Measurements from ENCODE around the gene FAM3A. TPM values are rescaled to one million over a fixed set of nuclear protein-coding genes. Genes with fewer than 3 reads are reported as not detected.

The FAM3A gene
- total and polyA plus RNA-seq, 9 of the 15 experiments (the other 6 are each of a cell fraction or from before 2014, with no cell fraction given), result 0.75 to 70.6 (median 27.0) TPM

GRCh38 chrX:154548028-154548316, 31.9 kb upstream of the FAM3A start:
- intact Hi-C loops (cut with micrococcal nuclease), result no loop called here
- Histone ChIP-seq H2AFZ (ENCODE audit: low read depth, low read length) (0 out of 2 replicates have a peak overlapping the region, but pooled peaks have one; percentile 90), H3K9ac (ENCODE audit: insufficient read depth in 1 of 2, low read depth in 2 of 2, low read length in 2 of 2) (peak overlapping the region; percentile 95), H3K79me2 (ENCODE audit: control insufficient read depth, insufficient read depth, low read length) (peaks cover 78% of the 10 kb centered on the region), H4K20me1 (replicated peaks; ENCODE audit: control insufficient read depth, insufficient read depth, low read length) (0 out of 2 replicates have a peak, but pooled peaks cover 17% of the 10 kb centered on the region), H3K36me3 (ENCODE audit: control insufficient read depth, insufficient read depth, low read length) (peaks cover 46% of the 10 kb centered on the region), H3K4me2 (ENCODE audit: insufficient read depth, low read length) (peak overlapping the region; percentile 100), H3K27me3 (ENCODE audit: control insufficient read depth in 2 of 2, insufficient read depth in 2 of 2, low read length in 2 of 2) (no peaks in the 10 kb centered on the region), H3K27ac (ENCODE audit: extremely low read depth, low read depth, low read length) (peak overlapping the region; percentile 98), H3K9me3 (replicated peaks; ENCODE audit: control insufficient read depth, insufficient read depth, low read depth, low read length) (no peaks in the 10 kb centered on the region), H3K9me1 (ENCODE audit: control insufficient read depth, insufficient read depth, low read length) (peaks cover 6% of the 10 kb centered on the region), H3K4me3 (peak overlapping the region; percentile 98), H3K4me1 (replicated peaks in 1 of 2; ENCODE audit: control insufficient read depth in 2 of 2, insufficient read depth in 2 of 2, low read length in 2 of 2) (peaks cover 32 to 46% of the 10 kb centered on the region in 2 experiments; a peak in 4 of 5 replicates)
- in situ Hi-C loops (cut with MboI), result loop anchor here (25.0 kb wide), 1 partner anchor 386 kb away; no protein-coding TSS in a partner anchor
- FAIRE-seq, result no peak
- TF ChIP-seq LCOR (CRISPR knock-in tag; IDR thresholded peaks at IDR 0.05) (0 out of 2 replicates have a peak, but pooled peaks have one; percentile 23), E2F1 (CRISPR knock-in tag; IDR thresholded peaks at IDR 0.05) (no peak), KAT7 (CRISPR knock-in tag; IDR thresholded peaks at IDR 0.05; ENCODE audit: borderline replicate concordance) (0 out of 2 replicates have a peak, but pooled peaks have one; percentile 26), ZNF354B (CRISPR knock-in tag; IDR thresholded peaks at IDR 0.05) (no peak)
- TF ChIP-seq, protein P1, sequence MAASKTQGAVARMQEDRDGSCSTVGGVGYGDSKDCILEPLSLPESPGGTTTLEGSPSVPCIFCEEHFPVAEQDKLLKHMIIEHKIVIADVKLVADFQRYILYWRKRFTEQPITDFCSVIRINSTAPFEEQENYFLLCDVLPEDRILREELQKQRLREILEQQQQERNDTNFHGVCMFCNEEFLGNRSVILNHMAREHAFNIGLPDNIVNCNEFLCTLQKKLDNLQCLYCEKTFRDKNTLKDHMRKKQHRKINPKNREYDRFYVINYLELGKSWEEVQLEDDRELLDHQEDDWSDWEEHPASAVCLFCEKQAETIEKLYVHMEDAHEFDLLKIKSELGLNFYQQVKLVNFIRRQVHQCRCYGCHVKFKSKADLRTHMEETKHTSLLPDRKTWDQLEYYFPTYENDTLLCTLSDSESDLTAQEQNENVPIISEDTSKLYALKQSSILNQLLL (CRISPR knock-in tag; IDR thresholded peaks at IDR 0.05; ENCODE audit: borderline replicate concordance), result no peak
- TF ChIP-seq, protein P2, sequence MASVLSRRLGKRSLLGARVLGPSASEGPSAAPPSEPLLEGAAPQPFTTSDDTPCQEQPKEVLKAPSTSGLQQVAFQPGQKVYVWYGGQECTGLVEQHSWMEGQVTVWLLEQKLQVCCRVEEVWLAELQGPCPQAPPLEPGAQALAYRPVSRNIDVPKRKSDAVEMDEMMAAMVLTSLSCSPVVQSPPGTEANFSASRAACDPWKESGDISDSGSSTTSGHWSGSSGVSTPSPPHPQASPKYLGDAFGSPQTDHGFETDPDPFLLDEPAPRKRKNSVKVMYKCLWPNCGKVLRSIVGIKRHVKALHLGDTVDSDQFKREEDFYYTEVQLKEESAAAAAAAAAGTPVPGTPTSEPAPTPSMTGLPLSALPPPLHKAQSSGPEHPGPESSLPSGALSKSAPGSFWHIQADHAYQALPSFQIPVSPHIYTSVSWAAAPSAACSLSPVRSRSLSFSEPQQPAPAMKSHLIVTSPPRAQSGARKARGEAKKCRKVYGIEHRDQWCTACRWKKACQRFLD (CRISPR knock-in tag; IDR thresholded peaks at IDR 0.05), result no peak
- CTCF ChIA-PET (ENCODE audit: low intra/inter-chr PET ratio), result no interaction called here
- BruUV-seq (replicated peaks), result TSS peak; percentile 52
- no peak for ATAC-seq
- no peak for DNase-seq (ENCODE audit: extremely low read depth in 1 of 4, low spot score in 3 of 4)
- POLR2A ChIA-PET, result interaction anchor here (0.7 to 1.3 kb wide), 4 partner anchors 32 to 861 kb away, joined by 3 read pairs; partner anchors contain the start of genes FAM3A and SLC6A8
- 2% methylated on average over 9 of the region's 9 CpGs for WGBS (ENCODE audit: insufficient coverage, low coverage, missing lambda C conversion rate)
